Cardiac muscle cell (in vitro differentiated cells and primary cell): ENCODE measurements around the gene CHD6. TPM values are rescaled to one million over a fixed set of nuclear protein-coding genes. Genes with fewer than 3 reads are reported as not detected.

ENCODE experiments used
- DNase-seq, 2 donors: peaks; one replicate each; pipeline versions ENCODE4 v3.0.0 to v3.0.0-alpha.2; 2010 to 2017; ENCODE audit warnings: low read depth in 1 of 2, low spot score in 1 of 2
- H3K27ac ChIP-seq: fragments of 200-600 bp; sonication (generic); 2 replicates; pipeline ENCODE4 v1.5.1; 2016
- H3K27me3 ChIP-seq: fragments of 200-600 bp; sonication (generic); 2 replicates; pipeline ENCODE4 v1.6.0; 2016; ENCODE audit warnings: control low read depth
- H3K36me3 ChIP-seq: fragments of 200-600 bp; sonication (generic); 2 replicates; pipeline ENCODE4 v1.5.1; 2016; ENCODE audit warnings: control low read depth
- H3K4me1 ChIP-seq: fragments of 200-600 bp; sonication (generic); 2 replicates; pipeline ENCODE4 v1.8.1; 2017; ENCODE audit warnings: low read depth, mild to moderate bottlenecking, mixed run types
- H3K4me3 ChIP-seq: fragments of 200-600 bp; sonication (generic); 2 replicates; pipeline ENCODE4 v1.5.1; 2016; ENCODE audit warnings: mild to moderate bottlenecking
- H3K9me3 ChIP-seq: fragments of 200-600 bp; sonication (generic); 2 replicates; pipeline ENCODE4 v1.5.1; 2017; ENCODE audit warnings: low read depth, mild to moderate bottlenecking, control low read depth
- CTCF ChIP-seq: IDR thresholded peaks from 2 replicates; pipeline ENCODE4 v1.5.1; 2012; ENCODE audit warnings: low read depth, mild to moderate bottlenecking, low read length
- polyA plus RNA-seq: library from polyadenylated mRNA; unstranded; fragments of >200 nt; fragmentation: Nextera tagmentation; extraction: Ambion mirVana; gene quantifications from 2 replicates; pipeline ENCODE4 v1.2.1, GENCODE V29; 2016
- total RNA-seq: library from RNA; depleted of rRNA; stranded (reverse); fragments of >200 nt; gene quantifications from 2 replicates; pipeline ENCODE4 v1.2.3, GENCODE V29; 2016

CHD6 gene
- total and polyA plus RNA-seq, 2 experiments from 2014 or later, result 56.3 to 61.9 TPM

- Histone ChIP-seq H3K4me3 (no peak overlapping the region), H3K27me3 (no peaks in the 10 kb centered on the region), H3K27ac (peak overlapping the region; percentile 56), H3K36me3 (peaks cover 61% of the 10 kb centered on the region), H3K9me3 (no peaks in the 10 kb centered on the region), H3K4me1 (peaks cover 3% of the 10 kb centered on the region)
- TF ChIP-seq CTCF, result peak; percentile 42
- DNase-seq, result peak in 1 of 2 donors; percentile 55
These were observed 206.8 kb downstream of the CHD6 start for GRCh38 chr20:41411391-41411847.

GRCh38 chr20:41408986-41409385, 209.2 kb downstream of the CHD6 start:
- Histone ChIP-seq H3K27ac (no peak overlapping the region), H3K36me3 (peaks cover 64% of the 10 kb centered on the region), H3K4me3 (no peak overlapping the region), H3K4me1 (peaks cover 3% of the 10 kb centered on the region), H3K27me3 (no peaks in the 10 kb centered on the region), H3K9me3 (no peaks in the 10 kb centered on the region)
- DNase-seq, result no peak
- TF ChIP-seq CTCF, result no peak

GRCh38 chr20:41408156-41408794, 209.9 kb downstream of the CHD6 start:
- H3K27ac ChIP-seq, result no peak overlapping the region

DNA sequence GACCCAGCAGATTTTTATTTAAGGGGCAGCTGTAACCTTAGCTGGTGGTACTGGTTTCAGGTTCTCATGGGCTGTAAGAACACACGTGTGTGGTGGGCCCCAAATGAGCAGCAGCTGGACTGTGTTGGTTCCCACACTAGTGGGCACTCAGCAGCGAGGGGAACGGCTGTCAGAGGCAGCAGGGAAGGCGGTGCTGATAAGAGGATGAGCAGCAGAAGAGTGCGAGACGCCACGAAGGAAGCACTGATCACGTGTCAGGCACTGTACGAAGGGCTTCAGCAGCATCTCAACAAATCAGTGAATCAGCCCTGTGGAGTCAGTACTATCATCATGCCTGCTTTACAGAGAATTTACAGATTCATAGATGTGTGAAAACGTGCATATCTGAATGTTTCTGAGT, 210.6 kb downstream of the CHD6 start:
- peak in 1 of 2 donors; percentile 15 for DNase-seq
- Histone ChIP-seq H3K36me3 (peaks cover 53% of the 10 kb centered on the region), H3K27me3 (no peaks in the 10 kb centered on the region), H3K4me1 (peaks cover 3% of the 10 kb centered on the region), H3K27ac (peak overlapping the region; percentile 30), H3K9me3 (no peaks in the 10 kb centered on the region), H3K4me3 (no peak overlapping the region)
- TF ChIP-seq CTCF, result no peak

More at GRCh38 chr20:41408156-41408794, 209.9 kb downstream of the CHD6 start:
- no peak overlapping the region for H3K4me3 ChIP-seq
- H3K27me3 ChIP-seq, result no peaks in the 10 kb centered on the region
- peaks cover 59% of the 10 kb centered on the region for H3K36me3 ChIP-seq
- peaks cover 3% of the 10 kb centered on the region for H3K4me1 ChIP-seq
- DNase-seq, result no peak
- TF ChIP-seq CTCF, result no peak
- H3K9me3 ChIP-seq, result no peaks in the 10 kb centered on the region

- Histone ChIP-seq H3K27ac (no peak overlapping the region), H3K4me3 (no peak overlapping the region), H3K9me3 (no peaks in the 10 kb centered on the region), H3K27me3 (no peaks in the 10 kb centered on the region), H3K36me3 (peaks cover 47% of the 10 kb centered on the region), H3K4me1 (peaks cover 3% of the 10 kb centered on the region)
- DNase-seq, result no peak
- TF ChIP-seq CTCF, result no peak
These were observed 211.2 kb downstream of the CHD6 start for GRCh38 chr20:41406896-41407444.
